Measurements from ENCODE around the gene GALNT13.

GRCh38 chr2:154481336-154481735 is 609.6 kb downstream of the GALNT13 start:
- TF ChIP-seq CTCF (IDR thresholded peaks at IDR 0.05), result no peak
- no peak for TF ChIP-seq POLR2A (IDR thresholded peaks at IDR 0.05)

Data from adrenal gland (tissue), 5 donors.